NB4 (cell line): ENCODE measurements around the gene USP6NL.

ENCODE experiments used
- CTCF ChIP-seq: IDR thresholded peaks from one replicate; pipeline ENCODE4 v1.5.1; 2012; ENCODE audit warnings: low read depth, low read length
- MAX ChIP-seq: IDR thresholded peaks from 2 replicates; pipeline ENCODE4 v1.6.1; 2011; ENCODE audit warnings: low read depth, low read length
- MYC ChIP-seq: IDR thresholded peaks from 2 replicates; pipeline ENCODE4 v1.6.1; 2011; ENCODE audit warnings: low read depth, low read length
- POLR2A ChIP-seq: IDR thresholded peaks from 2 replicates; pipeline ENCODE4 v1.6.1; 2011; ENCODE audit warnings: mild to moderate bottlenecking; ENCODE audit not compliant: insufficient read length; ENCODE audit errors: extremely low read depth

- TF ChIP-seq MYC (no peak), CTCF (no peak), POLR2A (no peak), MAX (no peak)
These were observed 135.5 kb downstream of the USP6NL start for GRCh38 chr10:11475831-11476434.
